HG03439 (cell line): ENCODE results near the gene TBK1.
"Not testable (repeated sequence)": the region's sequence is repeated elsewhere in the genome, so short reads cannot be mapped to it uniquely, and the experiment has no call there.

Experiments used
- ATAC-seq: cut with Tn5 transposase; IDR thresholded peaks from one replicate; pipeline ENCODE4 v1.9.1; 2021; ENCODE audit warnings: mild to moderate bottlenecking, moderate library complexity; ENCODE audit not compliant: unreplicated experiment

TBK1 gene

GRCh38 chr12:64494998-64495729 is 43.2 kb downstream of the TBK1 start:
- no peak for ATAC-seq

GRCh38 chr12:64496839-64497400 is 45.0 kb downstream of the TBK1 start:
- ATAC-seq = no peak

- ATAC-seq = no peak
These were observed 45.6 kb downstream of the TBK1 start for GRCh38 chr12:64497484-64497883.

- no peak for ATAC-seq
These were observed 46.0 kb downstream of the TBK1 start for GRCh38 chr12:64497903-64498302.

GRCh38 chr12:64500394-64500793 is 48.5 kb downstream of the TBK1 start:
- ATAC-seq = no peak

- no peak for ATAC-seq
These were observed 49.6 kb downstream of the TBK1 start for GRCh38 chr12:64501486-64501885.

GRCh38 chr12:64506955-64507354 is 55.0 kb downstream of the TBK1 start:
- no peak for ATAC-seq

- ATAC-seq = no peak
These were observed 58.7 kb downstream of the TBK1 start for GRCh38 chr12:64510667-64511066.

GRCh38 chr12:64518396-64518795 is 66.5 kb downstream of the TBK1 start:
- no peak for ATAC-seq

GRCh38 chr12:64521833-64522232 is 69.9 kb downstream of the TBK1 start:
- no peak for ATAC-seq

- no peak for ATAC-seq
These were observed 70.4 kb downstream of the TBK1 start for GRCh38 chr12:64522316-64522715.

GRCh38 chr12:64522807-64523206 is 70.9 kb downstream of the TBK1 start:
- no peak for ATAC-seq

- not testable (repeated sequence) for ATAC-seq
These were observed 71.9 kb downstream of the TBK1 start for GRCh38 chr12:64523565-64524444.

- no peak for ATAC-seq
These were observed 73.7 kb downstream of the TBK1 start for GRCh38 chr12:64525461-64526160.

GRCh38 chr12:64526859-64527258 is 74.9 kb downstream of the TBK1 start:
- no peak for ATAC-seq

- no peak for ATAC-seq
These were observed 76.7 kb downstream of the TBK1 start for GRCh38 chr12:64528616-64529015.

GRCh38 chr12:64530566-64530965 is 78.6 kb downstream of the TBK1 start:
- no peak for ATAC-seq

GRCh38 chr12:64531665-64532334 is 79.9 kb downstream of the TBK1 start:
- ATAC-seq = no peak

- ATAC-seq = no peak
These were observed 80.9 kb downstream of the TBK1 start for GRCh38 chr12:64532734-64533351.

- no peak for ATAC-seq
These were observed 82.8 kb downstream of the TBK1 start for GRCh38 chr12:64534672-64535199.
